ENCODE measurements around the gene STK40.

STK40 gene

DNA sequence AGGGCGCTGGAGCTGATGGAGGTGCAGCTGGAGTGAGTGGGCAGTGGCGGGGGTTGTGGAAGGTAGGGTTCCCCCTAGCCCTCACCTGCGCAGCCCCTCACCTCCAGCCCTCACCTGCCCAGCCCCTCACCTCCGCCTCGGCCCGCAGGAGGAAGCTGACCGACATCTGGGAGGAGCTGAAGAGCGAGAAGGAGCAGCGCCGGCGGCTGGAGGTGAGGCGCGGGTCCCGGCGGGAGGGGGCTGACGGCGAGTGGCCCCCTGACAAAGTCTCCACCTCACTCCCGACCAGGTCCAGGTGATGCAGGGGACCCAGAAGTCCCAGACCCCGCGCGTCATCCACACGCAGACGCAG lies 65.0 kb downstream of the STK40 start:
- H3K4me3 ChIP-seq (ENCODE audit: low read length): peak overlapping the region; percentile 80
- DNase-seq (ENCODE audit: low read depth): no peak
- TF ChIP-seq, protein P1, sequence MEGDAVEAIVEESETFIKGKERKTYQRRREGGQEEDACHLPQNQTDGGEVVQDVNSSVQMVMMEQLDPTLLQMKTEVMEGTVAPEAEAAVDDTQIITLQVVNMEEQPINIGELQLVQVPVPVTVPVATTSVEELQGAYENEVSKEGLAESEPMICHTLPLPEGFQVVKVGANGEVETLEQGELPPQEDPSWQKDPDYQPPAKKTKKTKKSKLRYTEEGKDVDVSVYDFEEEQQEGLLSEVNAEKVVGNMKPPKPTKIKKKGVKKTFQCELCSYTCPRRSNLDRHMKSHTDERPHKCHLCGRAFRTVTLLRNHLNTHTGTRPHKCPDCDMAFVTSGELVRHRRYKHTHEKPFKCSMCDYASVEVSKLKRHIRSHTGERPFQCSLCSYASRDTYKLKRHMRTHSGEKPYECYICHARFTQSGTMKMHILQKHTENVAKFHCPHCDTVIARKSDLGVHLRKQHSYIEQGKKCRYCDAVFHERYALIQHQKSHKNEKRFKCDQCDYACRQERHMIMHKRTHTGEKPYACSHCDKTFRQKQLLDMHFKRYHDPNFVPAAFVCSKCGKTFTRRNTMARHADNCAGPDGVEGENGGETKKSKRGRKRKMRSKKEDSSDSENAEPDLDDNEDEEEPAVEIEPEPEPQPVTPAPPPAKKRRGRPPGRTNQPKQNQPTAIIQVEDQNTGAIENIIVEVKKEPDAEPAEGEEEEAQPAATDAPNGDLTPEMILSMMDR (conservative IDR thresholded peaks at IDR 0.05; ENCODE audit: low read length): no peak

DNA sequence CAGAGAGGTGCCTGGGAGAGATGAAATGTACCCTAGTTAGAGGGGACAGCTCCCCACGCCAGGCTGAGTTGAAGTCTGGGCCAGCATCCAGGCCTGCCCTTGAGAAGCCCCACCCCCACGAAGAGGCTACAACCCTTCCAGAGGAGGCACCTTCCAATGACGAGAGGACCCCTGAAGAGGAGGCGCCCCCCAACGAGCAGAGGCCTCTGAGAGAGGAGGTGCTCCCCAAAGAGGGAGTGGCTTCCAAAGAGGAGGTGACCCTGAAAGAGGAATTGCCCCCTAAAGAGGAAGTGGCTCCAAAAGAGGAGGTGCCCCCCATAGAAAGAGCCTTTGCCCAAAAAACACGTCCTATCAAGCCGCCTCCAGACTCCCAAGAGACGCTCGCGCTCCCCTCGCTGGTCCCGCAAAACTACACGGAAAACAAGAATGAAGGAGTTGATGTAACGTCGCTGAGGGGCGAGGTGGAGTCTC lies 65.4 kb downstream of the STK40 start:
- TF ChIP-seq, protein P1 (conservative IDR thresholded peaks at IDR 0.05; ENCODE audit: low read length): no peak
- H3K4me3 ChIP-seq (ENCODE audit: low read length): peak overlapping the region; percentile 80
- DNase-seq (ENCODE audit: low read depth): no peak

DNA sequence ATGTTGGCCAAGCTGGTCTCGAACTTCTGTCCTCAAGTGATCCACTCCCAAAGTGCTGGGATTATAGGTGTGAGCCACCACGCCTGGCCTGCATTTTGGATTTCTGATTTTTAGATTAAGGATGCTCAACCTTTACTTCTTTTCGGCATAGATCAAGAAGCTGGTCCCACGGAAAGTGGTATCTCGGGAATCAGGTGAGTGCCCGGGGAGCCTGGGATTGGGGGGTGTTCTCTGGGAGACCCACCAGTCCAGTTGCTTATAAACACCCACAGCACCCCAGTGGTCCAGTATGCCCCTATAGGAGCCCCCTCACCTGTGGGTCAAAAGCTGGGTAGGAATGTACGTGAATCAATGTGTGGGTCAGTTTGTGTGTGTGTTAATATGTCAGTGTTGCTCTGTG lies 76.3 kb downstream of the STK40 start:
- no peak overlapping the region for H3K4me3 ChIP-seq (ENCODE audit: low read length)
- TF ChIP-seq, protein P1 (conservative IDR thresholded peaks at IDR 0.05; ENCODE audit: low read length): no peak
- DNase-seq (ENCODE audit: low read depth): no peak

DNA sequence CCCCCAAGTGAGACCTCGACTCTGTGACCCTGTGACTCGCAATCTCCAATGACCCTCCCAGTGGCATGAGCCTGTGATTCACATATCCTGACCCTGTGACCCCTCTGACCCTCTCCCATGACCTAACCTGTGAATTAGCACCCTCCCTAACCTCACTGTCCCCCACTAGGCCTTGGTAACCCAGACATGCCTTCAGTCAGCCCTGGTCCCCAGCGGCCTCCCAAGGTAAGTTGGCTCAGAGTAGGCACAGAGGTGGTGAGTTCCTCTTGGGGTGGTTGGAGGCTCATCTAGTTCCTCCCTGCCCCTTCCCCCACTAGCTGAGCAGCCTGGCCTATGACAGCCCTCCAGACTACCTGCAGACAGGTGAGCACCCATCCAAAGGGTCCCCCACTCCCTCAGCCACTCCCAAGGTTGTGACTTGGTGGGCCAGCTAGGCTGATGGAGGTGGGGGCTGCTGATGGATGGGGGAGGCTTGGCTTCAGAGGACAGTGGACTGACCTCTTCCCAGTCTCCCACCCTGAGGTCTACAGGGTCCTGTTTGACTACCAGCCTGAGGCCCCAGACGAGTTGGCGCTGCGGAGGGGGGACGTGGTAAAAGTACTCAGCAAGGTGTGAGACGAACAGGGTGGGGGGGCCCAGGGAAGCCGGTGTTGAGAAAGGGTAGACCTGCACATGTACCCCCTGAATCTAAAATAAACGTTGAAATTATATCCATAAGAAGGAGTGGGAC lies 78.0 kb downstream of the STK40 start:
- TF ChIP-seq, protein P1 (conservative IDR thresholded peaks at IDR 0.05; ENCODE audit: low read length): no peak
- no peak for DNase-seq (ENCODE audit: low read depth)
- H3K4me3 ChIP-seq (ENCODE audit: low read length): peak overlapping the region; percentile 84

DNA sequence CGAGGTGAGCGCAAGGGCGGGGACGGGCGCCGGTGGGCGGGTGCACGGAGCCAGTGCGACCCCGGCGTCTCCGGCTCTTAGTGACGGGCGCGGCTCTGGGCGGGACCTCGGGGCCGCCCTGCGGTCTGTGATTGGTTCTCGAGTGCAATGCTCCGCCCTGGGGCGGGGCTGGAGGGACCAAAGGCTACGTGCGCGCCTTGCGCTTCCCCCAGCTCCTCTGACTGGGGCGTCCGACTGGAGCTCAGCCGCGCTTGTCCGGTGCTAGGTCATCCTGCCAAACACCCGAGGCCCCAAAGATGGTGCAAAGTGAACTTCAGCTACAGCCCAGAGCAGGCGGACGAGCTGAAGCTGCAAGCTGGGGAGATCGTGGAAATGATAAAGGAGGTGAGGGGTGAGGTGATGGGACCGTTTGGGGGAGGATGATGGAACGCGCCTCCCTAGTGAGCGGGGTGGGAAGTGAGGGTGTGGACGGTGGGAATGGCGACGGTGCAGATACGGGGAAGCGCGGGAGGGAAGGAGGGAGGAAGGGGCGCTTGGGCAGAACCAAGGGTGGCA lies 78.7 kb downstream of the STK40 start:
- H3K4me3 ChIP-seq (ENCODE audit: low read length): peak overlapping the region; percentile 84
- DNase-seq (ENCODE audit: low read depth): peak; percentile 87

DNA sequence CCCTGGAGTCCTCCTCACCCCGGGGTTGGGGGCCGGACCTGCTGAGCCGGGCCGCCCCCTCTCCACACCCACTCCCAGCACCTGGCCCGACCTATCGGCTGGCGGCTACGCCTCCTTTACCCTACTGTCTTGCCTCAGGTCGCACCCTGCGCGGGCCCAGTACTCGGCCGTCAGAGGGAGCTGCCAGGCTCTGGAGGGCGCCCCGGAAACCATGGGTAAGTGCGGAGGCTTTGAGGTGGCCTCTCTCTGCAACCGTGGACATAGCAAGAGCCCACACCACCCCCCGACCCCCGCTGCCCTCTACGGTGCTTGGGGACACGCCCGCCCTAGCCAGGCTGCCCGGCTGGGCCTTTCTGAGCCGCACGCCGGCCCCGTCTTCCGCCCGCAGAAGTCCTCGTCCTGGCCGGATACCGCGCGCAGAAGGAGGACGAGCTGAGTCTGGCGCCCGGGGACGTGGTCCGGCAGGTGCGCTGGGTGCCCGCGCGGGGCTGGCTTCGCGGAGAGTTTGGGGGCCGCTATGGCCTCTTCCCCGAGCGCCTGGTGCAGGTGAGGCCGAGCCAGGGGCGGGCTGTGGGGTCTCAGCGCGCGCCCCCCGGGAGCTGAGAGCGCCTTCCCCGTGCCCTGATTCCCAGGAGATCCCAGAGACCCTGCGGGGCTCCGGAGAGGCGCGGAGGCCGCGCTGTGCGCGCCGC lies 79.4 kb downstream of the STK40 start, which contains the start of gene SH3D21:
Gene SH3D21, plus strand, starts transcription at position 159 of the 692 bp plus-strand sequence. Its CDS starts 53 bp downstream, at position 212.
- TF ChIP-seq, protein P1 (conservative IDR thresholded peaks at IDR 0.05; ENCODE audit: low read length): no peak
- peak; percentile 18 for DNase-seq (ENCODE audit: low read depth)
- H3K4me3 ChIP-seq (ENCODE audit: low read length): peak within 1 kb of the TSS; percentile 84

More for the DNA sequence above, 78.7 kb downstream of the STK40 start:
- TF ChIP-seq, protein P1 (conservative IDR thresholded peaks at IDR 0.05; ENCODE audit: low read length): no peak

Measured in AG10803 (cell line).